NCI-H446 treated with DMSO at 0.1 percent for 48 hours (cell line): ENCODE data around the gene GMEB1.
"Not testable (repeated sequence)": the region's sequence is repeated elsewhere in the genome, so short reads cannot be mapped to it uniquely, and the experiment has no call there.

Experiments used
- DNase-seq: peaks from one replicate; lab custom pipeline; 2025; lab: John Stamatoyannopoulos, UW

Gene GMEB1

GRCh38 chr1:28668191-28668955, at the start of gene GMEB1:
Gene GMEB1 (plus strand): TSS chr1:28668784. CDS start chr1:28683613, 14,829 bp downstream.
- peak; percentile 78 for DNase-seq

DNA sequence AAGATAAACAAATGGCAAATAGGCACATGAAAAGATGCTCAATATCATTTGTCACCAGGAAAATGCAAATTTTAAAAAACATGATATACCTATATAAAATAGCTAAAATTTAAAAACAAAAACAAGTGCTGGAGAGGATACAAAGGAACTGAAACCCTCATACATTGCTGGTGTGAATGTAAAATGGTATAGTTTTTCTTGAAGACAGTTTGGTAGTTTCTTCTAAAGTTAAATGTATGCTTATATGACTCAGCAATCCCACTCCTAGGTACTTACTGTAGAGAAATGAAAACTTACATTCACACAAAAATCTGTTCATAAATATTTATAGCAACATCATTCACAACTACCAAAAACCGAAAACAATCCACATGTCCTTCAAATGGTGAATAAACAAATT, 36.9 kb upstream of the GMEB1 start:
- DNase-seq: no peak

- no peak for DNase-seq
Measured at GRCh38 chr1:28632560-28632959, 36.0 kb upstream of the GMEB1 start.

GRCh38 chr1:28640766-28641165, 27.8 kb upstream of the GMEB1 start:
- no peak for DNase-seq

DNA sequence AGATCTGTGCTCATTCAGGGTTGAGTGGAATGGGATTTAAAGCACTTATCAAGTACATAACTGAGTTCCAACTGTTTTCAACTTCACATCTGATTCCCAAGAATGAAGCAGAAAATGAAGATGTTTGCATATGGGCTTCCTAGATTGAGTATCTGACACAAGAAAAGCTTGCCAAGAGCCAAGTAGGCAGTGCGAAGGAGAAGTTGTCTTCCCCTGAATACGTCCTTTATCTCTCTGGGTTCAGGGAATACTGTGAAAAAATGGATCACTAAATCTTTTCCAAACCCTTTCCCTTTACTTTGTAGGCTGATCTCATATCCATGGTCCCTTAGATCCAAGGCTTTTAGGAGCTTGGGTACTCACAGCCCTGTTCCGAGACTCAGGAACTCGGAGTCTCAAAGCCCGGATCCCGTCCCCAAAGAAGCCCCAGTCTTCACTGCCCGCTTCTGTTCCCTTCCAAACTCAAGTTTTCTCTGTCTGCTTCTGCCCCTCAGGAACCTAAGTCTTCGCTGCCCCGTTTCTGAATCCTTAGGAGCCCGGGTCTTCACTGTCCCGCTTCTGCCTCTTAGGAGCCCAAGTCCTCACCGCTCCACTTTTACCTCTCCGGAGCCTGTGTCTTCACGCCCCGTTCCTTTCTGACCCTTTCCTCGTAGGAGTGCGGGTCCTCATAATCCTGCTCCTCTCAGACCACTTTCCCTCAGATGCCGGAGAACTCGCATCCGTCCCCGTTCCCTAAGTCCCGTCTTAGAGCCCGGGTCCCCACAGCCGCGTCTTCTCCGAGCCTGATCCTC, 26.3 kb upstream of the GMEB1 start:
- DNase-seq: no peak

DNA sequence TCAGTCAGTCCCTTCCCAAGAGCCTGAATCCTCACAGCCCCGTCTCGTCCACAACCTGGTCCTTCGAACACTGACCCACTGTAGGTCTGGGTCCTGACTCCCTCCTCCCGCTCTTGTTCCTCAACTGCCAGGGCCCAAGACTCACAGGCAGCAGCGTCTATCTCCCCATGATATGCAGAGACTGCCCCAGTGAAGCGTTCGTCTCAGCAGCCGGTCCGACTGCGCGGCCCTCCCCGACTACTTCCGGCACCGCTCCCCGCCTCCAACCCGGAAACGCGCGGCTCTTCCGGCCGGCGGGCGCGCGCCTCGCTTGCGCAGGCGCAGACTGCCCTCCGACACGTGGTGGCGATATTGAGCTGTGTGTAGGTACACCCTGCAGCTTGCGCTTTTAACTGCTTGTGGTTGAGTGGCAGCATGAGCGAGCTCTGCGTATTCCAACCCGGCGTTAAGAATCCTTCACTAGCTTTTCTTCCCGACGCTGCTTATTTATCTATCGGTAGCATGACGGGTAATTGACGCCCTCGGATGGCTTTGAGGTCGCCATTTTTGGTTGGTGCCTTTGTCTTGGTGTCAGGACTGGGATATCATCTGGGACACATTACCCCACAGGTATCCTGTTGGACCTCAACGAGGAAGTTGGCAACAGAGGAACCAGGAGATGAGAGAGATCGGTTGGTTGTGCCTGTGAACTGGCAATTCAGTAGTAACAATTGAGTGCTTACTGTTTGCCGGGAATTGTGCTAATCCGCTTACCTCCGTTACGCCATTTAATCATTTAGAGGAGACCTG, 25.5 kb upstream of the GMEB1 start, which contains the start of gene TAF12:
Gene TAF12 (minus strand): TSS at position 221 of the 789 bp plus-strand sequence. CDS start 20,986 bp downstream, outside the sequence.
- DNase-seq: peak; percentile 93

GRCh38 chr1:28644494-28644893, 24.1 kb upstream of the GMEB1 start:
- DNase-seq: no peak

GRCh38 chr1:28645406-28645805, 23.2 kb upstream of the GMEB1 start:
- DNase-seq: not testable (repeated sequence)

- no peak for DNase-seq
Measured at GRCh38 chr1:28646040-28646439, 22.5 kb upstream of the GMEB1 start.

DNA sequence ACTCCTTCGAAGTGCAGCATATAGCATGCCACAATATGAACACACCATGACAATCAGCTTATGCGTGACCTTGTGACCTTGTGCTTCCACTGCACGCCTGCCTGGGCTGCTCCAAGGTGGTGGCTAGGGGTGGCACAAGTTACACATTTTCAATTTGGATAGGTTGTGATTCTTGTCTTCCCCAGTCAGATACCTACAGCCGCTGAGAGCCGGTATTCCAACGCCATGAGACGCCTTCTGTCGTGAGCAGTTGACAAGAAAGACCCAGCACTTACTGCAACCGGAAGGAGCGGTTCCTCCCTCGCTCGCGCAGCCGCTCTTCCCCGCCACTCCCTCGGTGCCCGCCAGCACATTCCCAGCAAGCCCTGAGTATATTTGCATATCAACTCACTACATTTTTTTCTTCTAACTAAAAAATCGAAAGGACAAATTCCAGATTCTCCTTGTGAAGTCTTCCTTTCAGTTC, 20.5 kb upstream of the GMEB1 start:
- peak; percentile 94 for DNase-seq

GRCh38 chr1:28648474-28649198, 19.9 kb upstream of the GMEB1 start, which contains the start of gene RNU11:
Gene RNU11 (plus strand): TSS chr1:28648600.
- peak; percentile 100 for DNase-seq

DNA sequence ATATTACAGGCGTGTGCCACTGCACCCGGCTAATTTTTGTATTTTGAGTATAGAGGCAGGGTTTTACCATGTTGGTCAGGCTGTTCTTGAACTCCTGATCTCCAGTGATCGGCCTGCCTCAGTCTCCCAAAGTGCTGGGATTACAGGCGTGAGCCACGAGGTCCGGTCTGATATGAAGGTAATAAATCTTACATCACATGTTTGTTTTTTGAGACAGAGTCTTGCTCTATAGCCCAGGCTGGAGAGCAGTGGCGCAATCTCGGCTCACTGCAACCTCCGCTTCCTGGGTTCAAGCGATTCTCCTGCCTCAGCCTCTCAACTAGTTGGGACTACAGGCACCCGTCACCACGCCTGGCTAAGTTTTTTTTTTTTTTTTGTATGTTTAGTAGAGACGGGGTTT, 15.5 kb upstream of the GMEB1 start:
- DNase-seq: not testable (repeated sequence)

- not testable (repeated sequence) for DNase-seq
Measured at GRCh38 chr1:28653870-28654269, 14.7 kb upstream of the GMEB1 start.

- not testable (repeated sequence) for DNase-seq
Measured at GRCh38 chr1:28655448-28656311, 12.9 kb upstream of the GMEB1 start.

DNA sequence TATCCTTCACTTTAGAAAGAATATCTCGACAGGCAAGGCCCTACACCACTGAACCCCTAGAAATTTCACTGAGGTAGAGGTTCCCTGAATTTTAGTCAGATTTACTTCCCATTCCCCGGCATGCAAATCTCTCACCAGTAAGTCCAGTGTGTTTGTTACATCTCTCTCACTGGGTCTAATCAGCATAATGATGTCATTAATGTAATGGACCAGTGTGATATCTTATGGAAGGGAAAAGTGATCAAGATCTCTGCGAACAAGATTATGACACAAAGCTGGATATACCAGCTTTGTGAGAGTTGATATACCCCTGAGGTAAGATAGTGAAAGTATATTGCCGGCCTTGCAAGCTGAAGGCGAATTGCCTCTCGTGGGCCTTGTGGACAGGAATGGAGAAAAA, 12.2 kb upstream of the GMEB1 start:
- no peak for DNase-seq

GRCh38 chr1:28663871-28664470, 4.6 kb upstream of the GMEB1 start:
- peak; percentile 60 for DNase-seq

DNA sequence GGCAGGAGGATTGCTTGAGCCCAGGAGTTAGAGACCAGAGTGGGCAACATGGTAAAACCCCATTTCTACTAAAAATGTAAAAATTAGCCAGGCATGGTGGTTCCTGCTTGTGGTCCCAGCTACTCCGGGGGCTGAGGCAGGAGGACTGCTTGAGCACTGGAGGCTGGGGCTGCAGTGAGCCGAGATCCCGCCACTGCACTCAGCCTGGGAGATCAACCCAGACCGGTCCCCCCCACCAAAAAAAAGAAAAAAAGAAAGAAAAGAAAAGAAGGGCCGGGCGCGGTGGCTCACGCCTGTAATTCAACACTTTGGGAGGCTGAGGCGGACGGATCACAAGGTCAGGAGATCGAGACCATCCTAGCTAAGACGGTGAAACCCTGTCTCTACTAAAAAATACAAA, 1.8 kb upstream of the GMEB1 start:
- DNase-seq: no peak

DNA sequence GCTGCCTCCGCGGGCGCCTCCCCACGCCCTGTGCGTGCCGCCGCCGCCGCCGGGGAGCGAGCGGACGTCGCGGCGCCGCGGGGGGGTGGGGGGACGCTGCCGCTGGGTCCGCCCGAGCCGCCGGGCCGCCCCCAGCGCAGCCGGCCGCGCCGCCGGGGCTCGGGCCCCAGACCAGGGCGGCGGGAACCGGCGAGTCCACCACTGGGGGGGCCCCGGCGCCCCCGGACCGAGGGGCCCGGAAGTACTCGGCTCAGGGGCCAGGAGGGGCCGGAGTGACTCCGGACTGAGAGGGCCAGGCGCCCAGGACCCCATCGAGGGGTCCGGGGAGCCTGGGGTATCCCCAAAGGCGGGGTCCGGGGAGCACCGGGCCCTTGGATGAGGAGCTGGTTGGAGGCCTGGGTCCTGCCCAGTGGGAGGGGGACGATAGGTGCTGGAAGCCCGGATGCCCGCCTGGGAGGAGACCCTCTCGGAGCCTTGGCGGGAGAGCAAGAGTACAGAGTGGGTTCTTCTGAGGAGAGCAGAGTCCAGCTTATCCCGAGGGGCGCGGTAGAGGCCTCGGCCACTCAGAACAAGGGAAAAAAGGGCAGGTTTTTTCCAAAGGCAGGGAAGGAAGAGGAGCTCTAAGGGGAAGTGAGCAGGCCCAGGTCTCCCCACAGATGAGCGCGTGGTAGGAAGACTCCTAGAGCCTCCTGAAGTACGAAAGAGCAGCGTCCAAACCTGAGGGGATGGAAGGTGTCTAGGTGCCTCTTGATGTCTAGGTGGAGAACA, 556 bp downstream of the GMEB1 start:
- no peak for DNase-seq

- no peak for DNase-seq
Measured at GRCh38 chr1:28671254-28671780, 2.7 kb downstream of the GMEB1 start.
